GM23338 (cell line): ENCODE results near the gene RPUSD1. TPM values are rescaled to one million over a fixed set of nuclear protein-coding genes. Genes with fewer than 3 reads are reported as not detected.

Experiments
- ATAC-seq: fragments of 200-7000 bp; cut with Tn5 transposase; 3 replicates; pipeline ENCODE4 v1.9.1; 2020
- DNase-seq: peaks from one replicate; pipeline ENCODE4 v3.0.0-alpha.2; 2015; ENCODE audit warnings: low spot score
- H2AFZ ChIP-seq: fragments of 200-600 bp; sonication (generic); 2 replicates; pipeline ENCODE4 v1.8.0; 2016; ENCODE audit warnings: antibody characterized with exemption, mild to moderate bottlenecking, moderate library complexity
- H3F3A ChIP-seq: fragments of 200-600 bp; sonication (generic); replicated peaks from 2 replicates; pipeline ENCODE4 v1.8.0; 2017; ENCODE audit warnings: antibody characterized with exemption, mixed run types, low read depth
- H3K27ac ChIP-seq: fragments of 200-600 bp; sonication (generic); 2 replicates; pipeline ENCODE4 v1.6.1; 2016; ENCODE audit warnings: low read depth
- H3K27me3 ChIP-seq: fragments of 200-600 bp; sonication (generic); 2 replicates; pipeline ENCODE4 v1.8.0; 2016; ENCODE audit warnings: mild to moderate bottlenecking, mixed run types, moderate library complexity; ENCODE audit not compliant: insufficient read depth
- H3K36me3 ChIP-seq: fragments of 200-600 bp; sonication (generic); 2 replicates; pipeline ENCODE4 v1.8.0; 2016; ENCODE audit warnings: mild to moderate bottlenecking; ENCODE audit not compliant: insufficient read depth
- H3K4me1 ChIP-seq: fragments of 200-600 bp; sonication (generic); 2 replicates; pipeline ENCODE4 v1.8.0; 2016; ENCODE audit warnings: mild to moderate bottlenecking, moderate library complexity; ENCODE audit not compliant: insufficient read depth
- H3K4me2 ChIP-seq: fragments of 200-600 bp; sonication (generic); 2 replicates; pipeline ENCODE4 v1.7.1; 2017; ENCODE audit warnings: mixed run types
- H3K4me3 ChIP-seq: fragments of 200-600 bp; sonication (generic); 2 replicates; pipeline ENCODE4 v1.6.1; 2016; ENCODE audit warnings: mixed run types
- H3K79me2 ChIP-seq: fragments of 200-600 bp; sonication (generic); replicated peaks from 2 replicates; pipeline ENCODE4 v1.8.0; 2017; ENCODE audit warnings: mild to moderate bottlenecking; ENCODE audit not compliant: insufficient read depth
- H3K9me2 ChIP-seq: fragments of 200-600 bp; sonication (generic); 2 replicates; pipeline ENCODE4 v1.8.0; 2017; ENCODE audit not compliant: insufficient read depth
- H4K20me1 ChIP-seq: fragments of 200-600 bp; sonication (generic); replicated peaks from 2 replicates; pipeline ENCODE4 v1.8.0; 2017; ENCODE audit warnings: mild to moderate bottlenecking; ENCODE audit not compliant: insufficient read depth
- H3K27ac Mint-ChIP-seq: 2 replicates; pipeline ENCODE4 v1.8.0; 2020; ENCODE audit warnings: inconsistent platforms, mild to moderate bottlenecking, moderate library complexity, mixed read lengths
- H3K27me3 Mint-ChIP-seq: 3 replicates; pipeline ENCODE4 v1.8.0; 2022; ENCODE audit warnings: low read depth, mild to moderate bottlenecking, moderate library complexity, mixed read lengths, inconsistent platforms; ENCODE audit not compliant: insufficient read depth, poor library complexity
- H3K36me3 Mint-ChIP-seq: 3 replicates; pipeline ENCODE4 v1.8.0; 2021; ENCODE audit warnings: low read depth, mild to moderate bottlenecking, inconsistent platforms, moderate library complexity, mixed read lengths
- H3K4me1 Mint-ChIP-seq: 3 replicates; pipeline ENCODE4 v1.8.0; 2020; ENCODE audit warnings: mild to moderate bottlenecking, inconsistent platforms, mixed read lengths
- H3K4me3 Mint-ChIP-seq: 3 replicates; pipeline ENCODE4 v1.8.0; 2021; ENCODE audit warnings: moderate library complexity, mild to moderate bottlenecking, inconsistent platforms, mixed read lengths
- H3K9me3 Mint-ChIP-seq: 3 replicates; pipeline ENCODE4 v1.8.0; 2020; ENCODE audit warnings: moderate library complexity, mild to moderate bottlenecking, inconsistent platforms, mixed read lengths
- CREB1 ChIP-seq: fragments of 250-450 bp; sonication (Bioruptor Pico); IDR thresholded peaks from 2 replicates; pipeline ENCODE4 v1.5.0; 2020; ENCODE audit warnings: low read depth, mild to moderate bottlenecking, moderate library complexity
- CTCF ChIP-seq, 2 experiments: fragments of 200-600 bp in 1 of 2; sonication (generic) in 1 of 2; conservative IDR thresholded peaks; 2 replicates each; pipeline versions ENCODE4 v1.5.1 to v1.6.1; 2016 to 2017; ENCODE audit warnings: antibody characterized with exemption in 2 of 2, low read depth in 2 of 2, mild to moderate bottlenecking in 2 of 2, moderate library complexity in 1 of 2
- ETS1 ChIP-seq: IDR thresholded peaks from 2 replicates; pipeline ENCODE4 v1.6.1; 2016; ENCODE audit warnings: antibody characterized with exemption
- EZH2 ChIP-seq: fragments of 200-600 bp; sonication (generic); IDR thresholded peaks from one replicate; pipeline ENCODE4 v1.8.0; 2017; ENCODE audit warnings: antibody characterized with exemption, mild to moderate bottlenecking, low read depth; ENCODE audit not compliant: unreplicated experiment
- EZH2phosphoT487 ChIP-seq: fragments of 200-600 bp; sonication (generic); IDR thresholded peaks from one replicate; pipeline ENCODE4 v1.8.1; 2018; ENCODE audit warnings: antibody characterized with exemption; ENCODE audit not compliant: unreplicated experiment
- JUNB ChIP-seq: IDR thresholded peaks from one replicate; pipeline ENCODE4 v1.6.1; 2016; ENCODE audit warnings: antibody characterized with exemption; ENCODE audit not compliant: unreplicated experiment
- NANOG ChIP-seq: IDR thresholded peaks from 2 replicates; pipeline ENCODE4 v1.6.1; 2016; ENCODE audit warnings: antibody characterized with exemption, borderline replicate concordance
- POLR2AphosphoS5 ChIP-seq: IDR thresholded peaks from 2 replicates; pipeline ENCODE4 v1.6.1; 2016; ENCODE audit warnings: antibody characterized with exemption, low read depth
- REST ChIP-seq: IDR thresholded peaks from one replicate; pipeline ENCODE4 v1.6.1; 2018; ENCODE audit warnings: antibody characterized with exemption; ENCODE audit not compliant: unreplicated experiment
- STAT1 ChIP-seq: IDR thresholded peaks from one replicate; pipeline ENCODE4 v1.6.1; 2016; ENCODE audit warnings: antibody characterized with exemption; ENCODE audit not compliant: unreplicated experiment
- ZNF114 ChIP-seq: fragments of 250-450 bp; sonication (Bioruptor Pico); IDR thresholded peaks from 2 replicates; pipeline ENCODE4 v1.5.0; 2020; ENCODE audit warnings: mild to moderate bottlenecking, moderate library complexity
- ZNF331 ChIP-seq: fragments of 250-450 bp; sonication (Bioruptor Pico); IDR thresholded peaks from 2 replicates; pipeline ENCODE4 v1.5.0; 2020; ENCODE audit warnings: low read depth, mild to moderate bottlenecking, moderate library complexity
- ZNF462 ChIP-seq: fragments of 250-450 bp; sonication (Bioruptor Pico); IDR thresholded peaks from 2 replicates; pipeline ENCODE4 v1.5.0; 2020; ENCODE audit warnings: mild to moderate bottlenecking, moderate library complexity
- polyA plus RNA-seq: library from polyadenylated mRNA; unstranded; fragments of >200 nt; fragmentation: Nextera tagmentation; extraction: Ambion mirVana; gene quantifications from 2 replicates; pipeline ENCODE4 v1.2.1, GENCODE V29; 2016
- total RNA-seq: library from RNA; depleted of rRNA; stranded (reverse); fragments of >200 nt; shearing (Covaris generic); gene quantifications from 2 replicates; pipeline ENCODE4 v1.2.3, GENCODE V29; 2014

Gene RPUSD1
- total and polyA plus RNA-seq, 2 experiments from 2014 or later, result 19.1 to 79.5 TPM

- H3K9me3 Mint-ChIP-seq, result no peaks in the 10 kb centered on the region; the same call in 1 of the 3 replicates
- H3K4me1 ChIP-seq, result peaks cover 3% of the 10 kb centered on the region; the same call in 1 of the 2 replicates
- no peaks in the 10 kb centered on the region for H3K79me2 ChIP-seq
- peaks cover 23% of the 10 kb centered on the region; the same call in 2 of the 3 replicates for H3K36me3 Mint-ChIP-seq
- 0 out of 3 replicates have a peak within 1 kb of the TSS, but pooled peaks have one; percentile 30 for H3K4me3 Mint-ChIP-seq
- ATAC-seq (peak; percentile 68), DNase-seq (peak; percentile 69)
- H3F3A ChIP-seq, result no peaks in the 10 kb centered on the region
- H4K20me1 ChIP-seq, result peaks cover 4% of the 10 kb centered on the region; the same call in 1 of the 2 replicates
- no peak within 1 kb of the TSS for H2AFZ ChIP-seq
- no peak within 1 kb of the TSS for H3K27ac ChIP-seq
- no peak within 1 kb of the TSS for H3K27ac Mint-ChIP-seq
- TF ChIP-seq EZH2phosphoT487 (no peak), JUNB (no peak), CTCF (conservative IDR thresholded peaks at IDR 0.05; ENCODE audit: low read depth in 2 of 2) (no peak), ZNF114 (CRISPR knock-in tag) (no peak), REST (no peak), ETS1 (no peak), ZNF462 (no peak), POLR2AphosphoS5 (no peak; the same call in 1 of the 2 replicates), NANOG (no peak), ZNF331 (CRISPR knock-in tag) (no peak), STAT1 (no peak), CREB1 (CRISPR knock-in tag) (no peak), EZH2 (no peak)
- H3K27me3 Mint-ChIP-seq, result peaks cover 31% of the 10 kb centered on the region
- peak within 1 kb of the TSS; percentile 57 for H3K4me3 ChIP-seq
- peaks cover 43% of the 10 kb centered on the region for H3K27me3 ChIP-seq
- H3K9me2 ChIP-seq, result no peaks in the 10 kb centered on the region
- peak within 1 kb of the TSS; percentile 91 for H3K4me2 ChIP-seq
- H3K36me3 ChIP-seq, result no peaks in the 10 kb centered on the region
- H3K4me1 Mint-ChIP-seq, result peaks cover 4% of the 10 kb centered on the region; the same call in 1 of the 3 replicates
Measured at GRCh38 chr16:799948-800833, 12.0 kb upstream of the RPUSD1 start, which contains the start of gene GNG13. TSS of gene GNG13 (minus strand) at chr16:800734. CDS start at chr16:799077, 1,657 bp downstream.
